Measurements from ENCODE around the gene CALR. TPM values are rescaled to one million over a fixed set of nuclear protein-coding genes. Genes with fewer than 3 reads are reported as not detected.

CALR gene
- total RNA-seq, 1 donor from 2014 or later: 1,241 TPM

GRCh38 chr19:12935071-12935470 lies 3.3 kb upstream of the CALR start:
- TF ChIP-seq CTCF (IDR thresholded peaks at IDR 0.05): no peak
- Mint-ChIP-seq H3K27ac (ENCODE audit: unreplicated experiment) (no peak overlapping the region), H3K4me1 (ENCODE audit: unreplicated experiment) (peaks cover 34% of the 10 kb centered on the region), H3K36me3 (ENCODE audit: unreplicated experiment) (peaks cover 14% of the 10 kb centered on the region), H3K27me3 (ENCODE audit: unreplicated experiment) (no peaks in the 10 kb centered on the region), H3K9me3 (ENCODE audit: unreplicated experiment) (no peaks in the 10 kb centered on the region), H3K4me3 (ENCODE audit: unreplicated experiment) (no peak overlapping the region)
- no peak for DNase-seq (ENCODE audit: extremely low spot score, unreplicated experiment)

- Mint-ChIP-seq H3K4me3 (ENCODE audit: unreplicated experiment) (no peak overlapping the region), H3K4me1 (ENCODE audit: unreplicated experiment) (peaks cover 44% of the 10 kb centered on the region), H3K27me3 (ENCODE audit: unreplicated experiment) (no peaks in the 10 kb centered on the region), H3K9me3 (ENCODE audit: unreplicated experiment) (no peaks in the 10 kb centered on the region), H3K27ac (ENCODE audit: unreplicated experiment) (no peak overlapping the region), H3K36me3 (ENCODE audit: unreplicated experiment) (peaks cover 24% of the 10 kb centered on the region)
- no peak for DNase-seq (ENCODE audit: extremely low spot score, unreplicated experiment)
- no peak for TF ChIP-seq CTCF (IDR thresholded peaks at IDR 0.05)
These were observed 1.8 kb upstream of the CALR start for GRCh38 chr19:12936582-12936981.

GRCh38 chr19:12937093-12937926 lies 1.1 kb upstream of the CALR start:
- DNase-seq (ENCODE audit: extremely low spot score, unreplicated experiment): no peak
- H3K27me3 Mint-ChIP-seq (ENCODE audit: unreplicated experiment): no peaks in the 10 kb centered on the region
- H3K4me1 Mint-ChIP-seq (ENCODE audit: unreplicated experiment): peaks cover 41% of the 10 kb centered on the region
- H3K9me3 Mint-ChIP-seq (ENCODE audit: unreplicated experiment): no peaks in the 10 kb centered on the region
- peaks cover 29% of the 10 kb centered on the region for H3K36me3 Mint-ChIP-seq (ENCODE audit: unreplicated experiment)
- peak overlapping the region; percentile 90 for H3K4me3 Mint-ChIP-seq (ENCODE audit: unreplicated experiment)
- peak overlapping the region; percentile 76 for H3K27ac Mint-ChIP-seq (ENCODE audit: unreplicated experiment)
- no peak for TF ChIP-seq CTCF (IDR thresholded peaks at IDR 0.05)

- H3K27ac Mint-ChIP-seq (ENCODE audit: unreplicated experiment): peak overlapping the region; percentile 90
- no peak for TF ChIP-seq CTCF (IDR thresholded peaks at IDR 0.05)
- peaks cover 29% of the 10 kb centered on the region for H3K4me1 Mint-ChIP-seq (ENCODE audit: unreplicated experiment)
- H3K36me3 Mint-ChIP-seq (ENCODE audit: unreplicated experiment): peaks cover 39% of the 10 kb centered on the region
- no peaks in the 10 kb centered on the region for H3K27me3 Mint-ChIP-seq (ENCODE audit: unreplicated experiment)
- peak overlapping the region; percentile 90 for H3K4me3 Mint-ChIP-seq (ENCODE audit: unreplicated experiment)
- no peak for DNase-seq (ENCODE audit: extremely low spot score, unreplicated experiment)
- no peaks in the 10 kb centered on the region for H3K9me3 Mint-ChIP-seq (ENCODE audit: unreplicated experiment)
These were observed 581 bp downstream of the CALR start for GRCh38 chr19:12938779-12939601.

- Mint-ChIP-seq H3K27me3 (ENCODE audit: unreplicated experiment) (no peaks in the 10 kb centered on the region), H3K4me3 (ENCODE audit: unreplicated experiment) (peak overlapping the region; percentile 90), H3K36me3 (ENCODE audit: unreplicated experiment) (peaks cover 43% of the 10 kb centered on the region), H3K27ac (ENCODE audit: unreplicated experiment) (peak overlapping the region; percentile 90), H3K9me3 (ENCODE audit: unreplicated experiment) (no peaks in the 10 kb centered on the region), H3K4me1 (ENCODE audit: unreplicated experiment) (peaks cover 34% of the 10 kb centered on the region)
- no peak for DNase-seq (ENCODE audit: extremely low spot score, unreplicated experiment)
- no peak for TF ChIP-seq CTCF (IDR thresholded peaks at IDR 0.05)
These were observed 1.6 kb downstream of the CALR start for GRCh38 chr19:12939975-12940423.
